HFFc6 (cell line): Measurements from ENCODE around the gene BBS9. TPM values are rescaled to one million over a fixed set of nuclear protein-coding genes. Genes with fewer than 3 reads are reported as not detected.

Experiments
- DNase-seq: peaks from one replicate; pipeline ENCODE4 v3.0.0-alpha.2; 2018
- H3K27ac Mint-ChIP-seq: 2 replicates; pipeline ENCODE4 v1.8.0; 2020; ENCODE audit warnings: mild to moderate bottlenecking, mixed read lengths
- H3K27me3 Mint-ChIP-seq: 2 replicates; pipeline ENCODE4 v1.8.0; 2021; ENCODE audit warnings: mild to moderate bottlenecking, moderate library complexity, mixed read lengths; ENCODE audit not compliant: insufficient read depth
- H3K36me3 Mint-ChIP-seq: 2 replicates; pipeline ENCODE4 v1.8.0; 2021; ENCODE audit warnings: low read depth, mixed read lengths
- H3K4me1 Mint-ChIP-seq: 2 replicates; pipeline ENCODE4 v1.8.0; 2020; ENCODE audit warnings: low read depth, mixed read lengths
- H3K4me3 Mint-ChIP-seq: 2 replicates; pipeline ENCODE4 v1.8.0; 2020; ENCODE audit warnings: mild to moderate bottlenecking, moderate library complexity, mixed read lengths
- H3K9me3 Mint-ChIP-seq: 2 replicates; pipeline ENCODE4 v1.8.0; 2020; ENCODE audit warnings: mild to moderate bottlenecking, mixed read lengths
- total RNA-seq, 6 experiments: library from RNA; stranded (reverse); fragmentation: NEBNext Ultra II Directional; extraction: Animal tissue kit (Norgen Biotek cat#: 25700); gene quantifications; 2 replicates in 1 of 6; 3 replicates in 5 of 6; pipeline ENCODE4 v1.2.3, GENCODE V29; 2021
- TF ChIP-seq, protein P1 (sequence below): fragments of 200-600 bp; sonication (generic); IDR thresholded peaks from 2 replicates; pipeline ENCODE4 v1.5.0; 2021; ENCODE audit warnings: antibody characterized with exemption, mild to moderate bottlenecking

BBS9 gene
- total RNA-seq, 6 experiments from 2014 or later, result 10.6 to 13.0 (median 12.1) TPM

DNA sequence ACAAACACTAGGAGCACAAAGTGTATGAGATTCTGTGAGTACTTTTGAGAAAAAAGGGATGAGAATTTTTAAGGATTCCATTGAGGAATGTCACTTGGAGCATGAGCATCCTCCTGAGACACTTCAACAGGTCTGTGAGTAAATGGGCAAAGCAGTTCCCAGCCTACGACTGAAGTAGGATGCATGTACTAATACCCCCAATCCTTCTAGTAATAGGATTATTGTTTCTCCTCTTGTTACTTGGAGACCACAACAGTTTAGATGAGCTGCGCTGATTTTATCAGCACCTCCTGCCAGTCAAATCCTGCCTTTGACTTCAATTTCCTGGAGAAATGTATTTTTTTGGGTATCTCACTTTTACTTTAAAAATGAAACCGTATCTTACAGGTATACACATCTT, 820 bp downstream of the BBS9 start:
- H3K27me3 Mint-ChIP-seq, result no peaks in the 10 kb centered on the region; the same call in 1 of the 2 replicates
- peaks cover 17% of the 10 kb centered on the region for H3K4me1 Mint-ChIP-seq
- H3K4me3 Mint-ChIP-seq, result peak overlapping the region; percentile 99
- H3K36me3 Mint-ChIP-seq, result peaks cover 6% of the 10 kb centered on the region; the same call in 1 of the 2 replicates
- H3K27ac Mint-ChIP-seq, result peak overlapping the region; percentile 92
- TF ChIP-seq, protein P1, sequence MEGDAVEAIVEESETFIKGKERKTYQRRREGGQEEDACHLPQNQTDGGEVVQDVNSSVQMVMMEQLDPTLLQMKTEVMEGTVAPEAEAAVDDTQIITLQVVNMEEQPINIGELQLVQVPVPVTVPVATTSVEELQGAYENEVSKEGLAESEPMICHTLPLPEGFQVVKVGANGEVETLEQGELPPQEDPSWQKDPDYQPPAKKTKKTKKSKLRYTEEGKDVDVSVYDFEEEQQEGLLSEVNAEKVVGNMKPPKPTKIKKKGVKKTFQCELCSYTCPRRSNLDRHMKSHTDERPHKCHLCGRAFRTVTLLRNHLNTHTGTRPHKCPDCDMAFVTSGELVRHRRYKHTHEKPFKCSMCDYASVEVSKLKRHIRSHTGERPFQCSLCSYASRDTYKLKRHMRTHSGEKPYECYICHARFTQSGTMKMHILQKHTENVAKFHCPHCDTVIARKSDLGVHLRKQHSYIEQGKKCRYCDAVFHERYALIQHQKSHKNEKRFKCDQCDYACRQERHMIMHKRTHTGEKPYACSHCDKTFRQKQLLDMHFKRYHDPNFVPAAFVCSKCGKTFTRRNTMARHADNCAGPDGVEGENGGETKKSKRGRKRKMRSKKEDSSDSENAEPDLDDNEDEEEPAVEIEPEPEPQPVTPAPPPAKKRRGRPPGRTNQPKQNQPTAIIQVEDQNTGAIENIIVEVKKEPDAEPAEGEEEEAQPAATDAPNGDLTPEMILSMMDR, result no peak
- DNase-seq, result peak; percentile 31
- no peaks in the 10 kb centered on the region for H3K9me3 Mint-ChIP-seq

GRCh38 chr7:33137103-33137502, 7.7 kb downstream of the BBS9 start:
- H3K4me3 Mint-ChIP-seq, result no peak overlapping the region
- no peaks in the 10 kb centered on the region for H3K9me3 Mint-ChIP-seq
- TF ChIP-seq, protein P1, result no peak
- no peaks in the 10 kb centered on the region; the same call in 1 of the 2 replicates for H3K27me3 Mint-ChIP-seq
- no peak for DNase-seq
- no peaks in the 10 kb centered on the region for H3K4me1 Mint-ChIP-seq
- peaks cover 11% of the 10 kb centered on the region; the same call in 1 of the 2 replicates for H3K36me3 Mint-ChIP-seq
- no peak overlapping the region for H3K27ac Mint-ChIP-seq

- no peak for DNase-seq
- Mint-ChIP-seq H3K4me1 (peaks cover 9% of the 10 kb centered on the region), H3K27me3 (no peaks in the 10 kb centered on the region), H3K27ac (no peak overlapping the region), H3K4me3 (no peak overlapping the region), H3K9me3 (no peaks in the 10 kb centered on the region), H3K36me3 (peaks cover 6% of the 10 kb centered on the region)
- TF ChIP-seq, protein P1, result no peak
These were observed 13.2 kb downstream of the BBS9 start for GRCh38 chr7:33142585-33142984.

- TF ChIP-seq, protein P1, result no peak
- Mint-ChIP-seq H3K27ac (no peak overlapping the region), H3K36me3 (peaks cover 6% of the 10 kb centered on the region), H3K27me3 (no peaks in the 10 kb centered on the region; the same call in 1 of the 2 replicates), H3K4me1 (peaks cover 9% of the 10 kb centered on the region), H3K4me3 (no peak overlapping the region), H3K9me3 (no peaks in the 10 kb centered on the region)
- no peak for DNase-seq
These were observed 14.8 kb downstream of the BBS9 start for GRCh38 chr7:33143996-33144718.

GRCh38 chr7:33145156-33145555, 15.8 kb downstream of the BBS9 start:
- H3K9me3 Mint-ChIP-seq, result no peaks in the 10 kb centered on the region
- H3K36me3 Mint-ChIP-seq, result peaks cover 6% of the 10 kb centered on the region
- no peak overlapping the region for H3K27ac Mint-ChIP-seq
- DNase-seq, result no peak
- H3K4me1 Mint-ChIP-seq, result peaks cover 9% of the 10 kb centered on the region
- no peak overlapping the region for H3K4me3 Mint-ChIP-seq
- H3K27me3 Mint-ChIP-seq, result no peaks in the 10 kb centered on the region; the same call in 1 of the 2 replicates
- TF ChIP-seq, protein P1, result no peak
